ENCODE data around the gene RAB3B.

DNA sequence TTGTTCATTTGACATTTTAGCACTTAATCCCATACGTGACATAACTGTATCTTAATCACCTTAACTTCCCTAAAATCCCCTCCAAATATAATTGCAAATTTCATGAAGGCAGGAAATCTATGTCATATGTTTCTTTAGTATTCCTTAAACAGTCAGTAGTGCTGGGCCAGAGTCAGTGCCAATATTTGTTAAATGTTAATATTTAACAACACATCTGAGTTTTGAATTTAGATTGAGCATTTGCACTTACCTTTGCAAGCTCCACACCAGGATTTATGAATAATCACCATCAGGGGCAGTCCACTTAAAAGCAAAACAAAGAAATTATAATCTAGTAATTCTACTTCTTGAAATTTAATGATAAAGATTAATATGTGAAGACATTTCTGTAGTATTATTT lies 37.8 kb upstream of the RAB3B start:
- TF ChIP-seq, protein P1, sequence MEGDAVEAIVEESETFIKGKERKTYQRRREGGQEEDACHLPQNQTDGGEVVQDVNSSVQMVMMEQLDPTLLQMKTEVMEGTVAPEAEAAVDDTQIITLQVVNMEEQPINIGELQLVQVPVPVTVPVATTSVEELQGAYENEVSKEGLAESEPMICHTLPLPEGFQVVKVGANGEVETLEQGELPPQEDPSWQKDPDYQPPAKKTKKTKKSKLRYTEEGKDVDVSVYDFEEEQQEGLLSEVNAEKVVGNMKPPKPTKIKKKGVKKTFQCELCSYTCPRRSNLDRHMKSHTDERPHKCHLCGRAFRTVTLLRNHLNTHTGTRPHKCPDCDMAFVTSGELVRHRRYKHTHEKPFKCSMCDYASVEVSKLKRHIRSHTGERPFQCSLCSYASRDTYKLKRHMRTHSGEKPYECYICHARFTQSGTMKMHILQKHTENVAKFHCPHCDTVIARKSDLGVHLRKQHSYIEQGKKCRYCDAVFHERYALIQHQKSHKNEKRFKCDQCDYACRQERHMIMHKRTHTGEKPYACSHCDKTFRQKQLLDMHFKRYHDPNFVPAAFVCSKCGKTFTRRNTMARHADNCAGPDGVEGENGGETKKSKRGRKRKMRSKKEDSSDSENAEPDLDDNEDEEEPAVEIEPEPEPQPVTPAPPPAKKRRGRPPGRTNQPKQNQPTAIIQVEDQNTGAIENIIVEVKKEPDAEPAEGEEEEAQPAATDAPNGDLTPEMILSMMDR (IDR thresholded peaks at IDR 0.05): no peak
- no peak for TF ChIP-seq POLR2A (IDR thresholded peaks at IDR 0.05)
